Trophoblast cell (in vitro differentiated cells and primary cell): Measurements from ENCODE around the gene ADARB2.
A peak's percentile ranks its signal among the peaks of the same experiment; 100 is the strongest.

ENCODE experiments used
- DNase-seq, 2 donors: peaks; one replicate each; pipeline ENCODE4 v3.0.0-alpha.2; 2016
- H2AFZ ChIP-seq: 2 replicates; pipeline ENCODE4 v1.6.1; 2013; ENCODE audit warnings: low read length, moderate library complexity, mild to moderate bottlenecking; ENCODE audit not compliant: insufficient read depth, poor library complexity
- H2AK5ac ChIP-seq: 2 replicates; pipeline ENCODE4 v1.6.1; 2013; ENCODE audit warnings: mild to moderate bottlenecking, low read length
- H2BK120ac ChIP-seq: 2 replicates; pipeline ENCODE4 v1.6.1; 2013; ENCODE audit warnings: low read length, mild to moderate bottlenecking, moderate library complexity; ENCODE audit not compliant: insufficient read depth, poor library complexity
- H2BK12ac ChIP-seq: 2 replicates; pipeline ENCODE4 v1.6.1; 2013; ENCODE audit warnings: mild to moderate bottlenecking, low read length, moderate library complexity
- H2BK5ac ChIP-seq: 2 replicates; pipeline ENCODE4 v1.6.1; 2013; ENCODE audit warnings: low read length, low read depth, moderate library complexity, mild to moderate bottlenecking; ENCODE audit not compliant: poor library complexity
- H3K14ac ChIP-seq: 2 replicates; pipeline ENCODE4 v1.6.1; 2013; ENCODE audit warnings: mild to moderate bottlenecking, low read length
- H3K18ac ChIP-seq: 2 replicates; pipeline ENCODE4 v1.6.1; 2013; ENCODE audit warnings: mild to moderate bottlenecking, low read length
- H3K23ac ChIP-seq: 2 replicates; pipeline ENCODE4 v1.6.1; 2013; ENCODE audit warnings: low read length
- H3K27ac ChIP-seq: 2 replicates; pipeline ENCODE4 v1.5.1; 2013; ENCODE audit warnings: low read depth, mild to moderate bottlenecking, inconsistent platforms, low read length, moderate library complexity
- H3K27me3 ChIP-seq: 2 replicates; pipeline ENCODE4 v1.6.1; 2013; ENCODE audit warnings: inconsistent platforms, mild to moderate bottlenecking, low read length, moderate library complexity; ENCODE audit not compliant: insufficient read depth
- H3K36me3 ChIP-seq, 2 experiments: 1 replicate in 1 of 2; 2 replicates in 1 of 2; pipeline ENCODE4 v1.6.1; 2013; ENCODE audit warnings: low read length in 2 of 2, mild to moderate bottlenecking in 2 of 2, moderate library complexity in 1 of 2; ENCODE audit not compliant: insufficient read depth in 2 of 2, control insufficient read depth in 1 of 2
- H3K4ac ChIP-seq: 2 replicates; pipeline ENCODE4 v1.6.1; 2013; ENCODE audit warnings: low read depth, mild to moderate bottlenecking, low read length, moderate library complexity
- H3K4me1 ChIP-seq, 2 experiments: 1 replicate in 1 of 2; 2 replicates in 1 of 2; pipeline ENCODE4 v1.6.1; 2013; ENCODE audit warnings: low read length in 2 of 2, mild to moderate bottlenecking in 2 of 2, moderate library complexity in 1 of 2; ENCODE audit not compliant: insufficient read depth in 2 of 2, control insufficient read depth in 1 of 2
- H3K4me2 ChIP-seq: 2 replicates; pipeline ENCODE4 v1.6.1; 2013; ENCODE audit warnings: inconsistent platforms, mild to moderate bottlenecking, low read length, moderate library complexity
- H3K4me3 ChIP-seq: 2 replicates; pipeline ENCODE4 v1.5.1; 2013; ENCODE audit warnings: mild to moderate bottlenecking, low read depth, low read length, inconsistent platforms
- H3K79me1 ChIP-seq: one replicate; pipeline ENCODE4 v1.6.1; 2013; ENCODE audit warnings: low read length
- H3K79me2 ChIP-seq: 2 replicates; pipeline ENCODE4 v1.6.1; 2013; ENCODE audit warnings: low read length, mild to moderate bottlenecking; ENCODE audit not compliant: control insufficient read depth, insufficient read depth, poor library complexity
- H3K9ac ChIP-seq: 2 replicates; pipeline ENCODE4 v1.6.1; 2013; ENCODE audit warnings: mild to moderate bottlenecking, low read length
- H3K9me3 ChIP-seq: 2 replicates; pipeline ENCODE4 v1.6.1; 2013; ENCODE audit warnings: low read depth, mild to moderate bottlenecking, control low read depth, inconsistent platforms, low read length; ENCODE audit not compliant: insufficient read depth
- H4K12ac ChIP-seq: 2 replicates; pipeline ENCODE4 v1.6.1; 2013; ENCODE audit warnings: low read depth, mild to moderate bottlenecking, low read length, moderate library complexity
- H4K8ac ChIP-seq: 2 replicates; pipeline ENCODE4 v1.6.1; 2013; ENCODE audit warnings: low read depth, mild to moderate bottlenecking, low read length, moderate library complexity
- H4K91ac ChIP-seq: one replicate; pipeline ENCODE4 v1.6.1; 2013; ENCODE audit warnings: low read depth, mild to moderate bottlenecking, low read length, moderate library complexity
- WGBS: extraction: QIAGEN DNeasy Blood & Tissue Kit; methylation state at CpG from one replicate; pipeline ENCODE4 v1.1.7; 2013; ENCODE audit warnings: missing lambda C conversion rate; ENCODE audit not compliant: insufficient read length, insufficient coverage; ENCODE audit errors: extremely low coverage; 5-methylcytosine and 5-hydroxymethylcytosine counted together

Gene ADARB2

DNA sequence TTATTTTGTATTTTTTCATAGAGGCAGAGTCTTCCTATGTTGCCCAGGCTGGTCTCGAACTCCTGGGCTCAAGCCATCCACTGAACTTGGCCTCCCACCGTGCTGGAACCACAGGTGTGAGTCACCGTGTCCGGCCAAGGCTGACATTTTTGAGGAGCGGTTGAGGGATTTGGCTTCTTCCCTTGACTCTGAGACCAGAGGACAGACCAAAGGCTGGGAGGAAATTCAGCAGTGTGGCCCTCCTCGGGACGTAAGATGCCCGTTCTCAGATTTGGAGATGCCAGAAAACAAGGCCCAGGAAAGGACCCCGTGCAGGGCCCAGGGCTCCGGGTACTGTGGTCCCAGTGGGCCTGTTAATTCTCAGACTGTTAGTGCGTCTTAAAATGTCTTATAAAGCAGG is 535.0 kb downstream of the ADARB2 start:
- Histone ChIP-seq H3K4me2 (no peak overlapping the region), H3K27ac (no peak overlapping the region), H2AK5ac (no peak overlapping the region), H3K23ac (no peak overlapping the region), H3K79me1 (no peaks in the 10 kb centered on the region), H4K91ac (no peak overlapping the region), H3K4me3 (no peak overlapping the region), H3K4ac (no peak overlapping the region), H3K9me3 (peaks cover 2% of the 10 kb centered on the region), H3K9ac (no peak overlapping the region), H3K14ac (no peak overlapping the region), H3K27me3 (no peaks in the 10 kb centered on the region), H4K12ac (no peak overlapping the region), H2BK5ac (no peak overlapping the region), H2BK12ac (no peak overlapping the region), H3K18ac (no peak overlapping the region), H2AFZ (no peak overlapping the region), H3K79me2 (no peaks in the 10 kb centered on the region), H2BK120ac (no peak overlapping the region), H3K36me3 (no peaks in the 10 kb centered on the region), H4K8ac (no peak overlapping the region), H3K4me1 (no peaks in the 10 kb centered on the region)
- DNase-seq = no peak
- no CpG with 5 or more reads among the region's 11 CpGs for WGBS

GRCh38 chr10:1200866-1201807 is 536.2 kb downstream of the ADARB2 start:
- no peak overlapping the region for H2AK5ac ChIP-seq
- H3K79me2 ChIP-seq = no peaks in the 10 kb centered on the region
- no CpG with 5 or more reads among the region's 27 CpGs for WGBS
- H4K12ac ChIP-seq = no peak overlapping the region
- no peak overlapping the region for H4K8ac ChIP-seq
- H3K23ac ChIP-seq = no peak overlapping the region
- no peak overlapping the region for H3K14ac ChIP-seq
- H2BK5ac ChIP-seq = no peak overlapping the region
- H3K4me1 ChIP-seq = no peaks in the 10 kb centered on the region
- H3K9ac ChIP-seq = no peak overlapping the region
- no peak overlapping the region for H4K91ac ChIP-seq
- H3K4ac ChIP-seq = no peak overlapping the region
- H3K9me3 ChIP-seq = peaks cover 2% of the 10 kb centered on the region
- no peak for DNase-seq
- no peak overlapping the region for H3K4me2 ChIP-seq
- no peaks in the 10 kb centered on the region for H3K36me3 ChIP-seq
- H2BK12ac ChIP-seq = no peak overlapping the region
- no peak overlapping the region for H3K18ac ChIP-seq
- H3K4me3 ChIP-seq = peak overlapping the region; percentile 52
- no peak overlapping the region for H3K27ac ChIP-seq
- no peaks in the 10 kb centered on the region for H3K27me3 ChIP-seq
- H2BK120ac ChIP-seq = no peak overlapping the region
- no peak overlapping the region for H2AFZ ChIP-seq
- no peaks in the 10 kb centered on the region for H3K79me1 ChIP-seq

DNA sequence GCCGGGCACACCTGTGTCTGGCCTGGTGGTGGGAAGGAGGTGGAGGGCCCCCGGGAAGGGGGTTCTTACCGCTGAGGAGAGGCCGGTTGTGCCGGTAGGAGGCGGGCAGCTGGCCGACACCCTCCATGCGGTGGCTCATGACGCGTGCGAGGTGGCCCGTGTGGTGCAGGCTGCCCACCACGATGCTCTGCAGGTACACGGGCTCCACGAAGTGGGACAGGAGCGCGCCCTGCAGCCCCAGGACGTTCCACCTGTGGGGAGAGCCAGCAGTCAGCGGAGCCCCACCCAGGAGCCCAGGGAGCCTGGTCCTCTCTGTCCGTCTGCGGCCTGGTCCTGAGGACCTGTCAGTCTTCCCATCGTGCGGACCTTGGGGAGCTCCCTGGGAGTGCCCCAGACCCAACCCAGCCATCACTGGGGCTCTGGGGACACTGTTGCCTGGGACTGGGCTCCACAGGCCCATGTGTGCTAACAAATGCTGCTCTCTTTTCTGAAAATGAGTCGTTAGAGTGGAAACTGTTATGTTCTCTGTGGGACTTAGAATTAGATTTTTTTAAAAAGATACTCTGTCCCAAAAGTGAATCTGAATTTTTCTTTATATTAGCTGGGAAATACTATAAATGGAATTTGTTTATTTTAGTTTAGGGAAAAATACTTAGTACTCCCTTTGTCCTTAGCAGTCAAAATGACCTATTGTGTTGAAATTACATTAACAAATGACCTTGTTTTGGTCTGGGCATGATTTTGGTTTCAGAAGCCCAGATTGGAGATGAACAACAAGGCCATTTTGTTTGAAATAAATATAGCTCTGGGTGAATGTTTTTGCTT is 537.2 kb downstream of the ADARB2 start:
- H3K4ac ChIP-seq = no peak overlapping the region
- no peak overlapping the region for H4K91ac ChIP-seq
- no peak overlapping the region for H3K4me3 ChIP-seq
- no peaks in the 10 kb centered on the region for H3K27me3 ChIP-seq
- no peak overlapping the region for H3K27ac ChIP-seq
- no peak overlapping the region for H4K8ac ChIP-seq
- no peak overlapping the region for H3K23ac ChIP-seq
- no peaks in the 10 kb centered on the region for H3K36me3 ChIP-seq
- WGBS = no CpG with 5 or more reads among the region's 24 CpGs
- H2BK120ac ChIP-seq = no peak overlapping the region
- H3K4me2 ChIP-seq = no peak overlapping the region
- no peaks in the 10 kb centered on the region for H3K4me1 ChIP-seq
- no peak overlapping the region for H2AFZ ChIP-seq
- no peak overlapping the region for H3K14ac ChIP-seq
- no peak overlapping the region for H2BK12ac ChIP-seq
- H4K12ac ChIP-seq = no peak overlapping the region
- H3K9me3 ChIP-seq = peaks cover 2% of the 10 kb centered on the region
- no peaks in the 10 kb centered on the region for H3K79me1 ChIP-seq
- H2BK5ac ChIP-seq = no peak overlapping the region
- no peak overlapping the region for H3K18ac ChIP-seq
- no peak for DNase-seq
- no peak overlapping the region for H3K9ac ChIP-seq
- no peaks in the 10 kb centered on the region for H3K79me2 ChIP-seq
- no peak overlapping the region for H2AK5ac ChIP-seq

DNA sequence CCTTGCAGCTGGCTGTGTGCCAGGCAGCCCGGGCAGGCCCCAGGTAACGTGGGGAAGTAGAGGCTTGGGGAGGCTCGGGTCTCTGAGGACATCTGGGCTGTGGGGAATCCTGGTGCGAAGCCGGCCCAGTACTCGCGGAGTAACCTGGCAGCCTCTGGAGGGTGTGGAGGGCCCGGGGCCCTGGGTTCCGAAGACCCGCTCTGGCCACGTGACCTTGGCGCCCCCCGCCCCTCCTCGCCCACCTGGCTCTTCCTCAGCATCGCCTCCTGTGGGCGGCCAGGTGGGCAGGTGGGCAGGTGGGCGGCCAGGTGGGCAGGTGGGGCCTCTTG is 538.0 kb downstream of the ADARB2 start:
- H3K79me2 ChIP-seq = no peaks in the 10 kb centered on the region
- no peaks in the 10 kb centered on the region for H3K36me3 ChIP-seq
- no peak overlapping the region for H3K27ac ChIP-seq
- H3K4me3 ChIP-seq = no peak overlapping the region
- no peak overlapping the region for H3K9ac ChIP-seq
- H2AK5ac ChIP-seq = no peak overlapping the region
- no CpG with 5 or more reads among the region's 17 CpGs for WGBS
- no peak overlapping the region for H2BK5ac ChIP-seq
- no peak overlapping the region for H2BK120ac ChIP-seq
- H3K4me1 ChIP-seq = no peaks in the 10 kb centered on the region
- no peak overlapping the region for H2BK12ac ChIP-seq
- no peak overlapping the region for H3K4me2 ChIP-seq
- H3K9me3 ChIP-seq = no peaks in the 10 kb centered on the region
- DNase-seq = no peak
- H2AFZ ChIP-seq = no peak overlapping the region
- no peak overlapping the region for H4K91ac ChIP-seq
- no peaks in the 10 kb centered on the region for H3K27me3 ChIP-seq
- no peak overlapping the region for H4K12ac ChIP-seq
- H3K23ac ChIP-seq = no peak overlapping the region
- no peaks in the 10 kb centered on the region for H3K79me1 ChIP-seq
- H3K14ac ChIP-seq = no peak overlapping the region
- H4K8ac ChIP-seq = no peak overlapping the region
- no peak overlapping the region for H3K18ac ChIP-seq
- no peak overlapping the region for H3K4ac ChIP-seq
